ENCODE data around the gene GLG1. TPM values are rescaled to one million over a fixed set of nuclear protein-coding genes. Genes with fewer than 3 reads are reported as not detected.

GLG1 gene
- total RNA-seq, 6 donors from 2014 or later, result 88.3 to 149 (median 110) TPM

DNA sequence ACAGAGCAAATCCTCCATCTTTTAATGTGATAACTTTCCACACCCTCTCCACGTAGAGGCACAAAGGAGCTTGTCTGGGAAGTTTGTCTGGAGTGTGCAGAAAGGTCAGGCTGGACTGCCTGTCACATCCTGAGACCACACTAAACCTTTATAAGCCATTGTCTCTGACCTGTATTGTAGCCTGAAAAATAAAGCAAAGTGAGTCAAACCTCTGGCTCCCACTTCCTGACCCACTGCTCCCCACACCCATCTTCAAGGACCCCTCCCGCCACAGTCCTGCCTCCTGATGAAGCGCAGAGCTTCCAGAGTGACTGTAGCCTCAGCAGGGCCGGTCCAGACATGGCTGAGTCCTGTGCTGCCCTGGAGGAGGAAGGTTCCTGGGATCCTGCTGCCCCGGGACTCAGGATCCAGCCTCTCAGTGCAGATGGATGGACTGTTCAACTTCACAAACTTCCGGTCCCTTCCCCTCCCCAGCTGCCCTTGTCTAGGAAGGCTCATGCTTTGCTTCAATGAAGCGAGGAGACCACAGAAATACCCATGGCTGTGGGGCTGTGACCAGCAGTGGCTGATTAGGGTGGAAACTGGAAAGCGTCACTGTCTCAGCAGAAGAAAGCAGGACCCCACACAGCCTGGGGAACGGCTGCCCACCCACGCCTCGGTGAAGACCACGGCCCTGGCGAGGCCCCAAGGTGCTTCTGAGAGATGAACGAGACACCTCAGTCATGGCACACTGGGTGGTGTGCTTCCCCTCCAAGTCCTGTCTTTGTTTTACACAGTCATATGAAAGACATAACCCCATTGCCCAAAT is 154.8 kb downstream of the GLG1 start:
- Histone ChIP-seq H3K36me3 (peaks cover 4 to 62% (median 49%) of the 10 kb centered on the region in 4 donors), H3K4me3 (no peak overlapping the region), H3K4me1 (peaks cover 18 to 29% (median 25%) of the 10 kb centered on the region in 4 donors), H3K27me3 (no peaks in the 10 kb centered on the region), H3K9me3 (no peaks in the 10 kb centered on the region), H3K27ac (no peak overlapping the region)
- no peak for ATAC-seq (ENCODE audit: low FRiP score in 2 of 2)
- TF ChIP-seq EP300 (IDR thresholded peaks at IDR 0.05), result no peak
- TF ChIP-seq, protein P1, sequence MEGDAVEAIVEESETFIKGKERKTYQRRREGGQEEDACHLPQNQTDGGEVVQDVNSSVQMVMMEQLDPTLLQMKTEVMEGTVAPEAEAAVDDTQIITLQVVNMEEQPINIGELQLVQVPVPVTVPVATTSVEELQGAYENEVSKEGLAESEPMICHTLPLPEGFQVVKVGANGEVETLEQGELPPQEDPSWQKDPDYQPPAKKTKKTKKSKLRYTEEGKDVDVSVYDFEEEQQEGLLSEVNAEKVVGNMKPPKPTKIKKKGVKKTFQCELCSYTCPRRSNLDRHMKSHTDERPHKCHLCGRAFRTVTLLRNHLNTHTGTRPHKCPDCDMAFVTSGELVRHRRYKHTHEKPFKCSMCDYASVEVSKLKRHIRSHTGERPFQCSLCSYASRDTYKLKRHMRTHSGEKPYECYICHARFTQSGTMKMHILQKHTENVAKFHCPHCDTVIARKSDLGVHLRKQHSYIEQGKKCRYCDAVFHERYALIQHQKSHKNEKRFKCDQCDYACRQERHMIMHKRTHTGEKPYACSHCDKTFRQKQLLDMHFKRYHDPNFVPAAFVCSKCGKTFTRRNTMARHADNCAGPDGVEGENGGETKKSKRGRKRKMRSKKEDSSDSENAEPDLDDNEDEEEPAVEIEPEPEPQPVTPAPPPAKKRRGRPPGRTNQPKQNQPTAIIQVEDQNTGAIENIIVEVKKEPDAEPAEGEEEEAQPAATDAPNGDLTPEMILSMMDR (IDR thresholded peaks at IDR 0.05), result no peak
- no peak for TF ChIP-seq POLR2A (IDR thresholded peaks at IDR 0.05)
- no peak for TF ChIP-seq POLR2AphosphoS5 (IDR thresholded peaks at IDR 0.05)
- peak in 1 of 2 donors; percentile 46 for DNase-seq
- WGBS, 2 donors, result 94 to 95% methylated on average over 12 to 14 of the region's 14 CpGs

DNA sequence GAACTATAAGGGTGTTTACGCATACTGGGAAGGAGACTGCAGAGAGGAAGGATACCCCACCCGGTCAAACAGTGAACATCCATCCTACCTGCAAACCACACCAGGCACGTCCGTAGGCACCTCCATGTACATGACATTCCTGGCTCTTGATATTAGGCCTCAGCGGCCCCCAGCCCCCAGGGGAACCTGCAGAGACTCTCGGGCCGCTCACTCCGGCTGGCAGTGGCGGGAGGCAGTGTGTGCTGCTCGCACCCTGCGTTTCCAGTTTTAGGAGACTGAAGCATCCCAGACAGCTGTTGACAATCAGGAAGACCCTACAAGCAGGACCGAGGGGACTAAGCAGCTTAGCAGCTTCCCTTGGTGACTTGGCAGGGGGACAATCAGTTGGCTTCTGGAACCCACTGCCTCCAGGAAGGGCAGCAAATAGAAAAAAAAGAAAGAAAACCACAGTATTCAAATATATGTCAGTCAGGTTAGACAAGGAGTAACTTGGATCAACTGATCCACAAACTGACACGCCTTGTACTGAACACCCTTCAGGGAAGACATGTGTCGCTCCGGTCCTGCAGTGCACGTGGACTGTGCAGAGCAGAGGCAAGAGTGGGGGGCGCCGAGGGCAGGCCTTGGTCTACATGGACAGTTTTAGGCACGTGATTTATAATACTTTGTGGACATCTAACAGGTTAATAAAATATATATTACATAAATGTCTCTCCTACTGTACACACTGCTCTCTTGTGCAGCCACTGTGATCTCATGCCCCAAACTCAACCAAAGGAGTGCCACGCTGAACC is 155.8 kb downstream of the GLG1 start:
- Histone ChIP-seq H3K27me3 (no peaks in the 10 kb centered on the region), H3K36me3 (peaks cover 4 to 52% (median 39%) of the 10 kb centered on the region in 4 donors), H3K4me1 (peaks cover 18 to 29% (median 25%) of the 10 kb centered on the region in 4 donors), H3K27ac (peak overlapping the region in 2 of 4 donors; percentile 66 to 79), H3K9me3 (no peaks in the 10 kb centered on the region), H3K4me3 (no peak overlapping the region)
- WGBS, 2 donors, result 91 to 95% methylated on average over 19 to 20 of the region's 20 CpGs
- no peak for TF ChIP-seq POLR2A (IDR thresholded peaks at IDR 0.05)
- ATAC-seq (ENCODE audit: low FRiP score in 2 of 2) (no peak), DNase-seq (peak in 1 of 2 donors; percentile 56)

DNA sequence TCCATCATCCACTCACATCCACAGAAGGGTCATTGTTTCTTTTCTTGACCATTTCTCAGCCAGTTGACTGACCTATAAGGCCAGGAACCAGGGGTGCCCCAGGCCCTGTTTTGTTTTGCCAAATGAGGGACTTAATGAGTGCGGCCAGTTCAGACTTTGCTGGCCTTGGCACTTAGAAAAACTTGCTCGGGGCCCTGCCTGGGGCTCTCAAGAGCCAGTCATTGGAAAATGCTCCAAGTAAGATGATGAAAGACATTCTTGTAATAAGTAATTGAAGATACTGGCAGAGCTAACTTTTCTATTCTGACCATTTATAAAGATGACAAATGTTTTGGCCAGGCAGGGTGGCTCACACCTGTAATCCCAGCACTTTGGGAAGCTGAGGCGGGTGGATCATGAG is 156.7 kb downstream of the GLG1 start:
- Histone ChIP-seq H3K4me3 (no peak overlapping the region), H3K9me3 (no peaks in the 10 kb centered on the region), H3K36me3 (peaks cover 4 to 42% (median 32%) of the 10 kb centered on the region in 4 donors), H3K27me3 (no peaks in the 10 kb centered on the region), H3K4me1 (peaks cover 18 to 29% (median 25%) of the 10 kb centered on the region in 4 donors), H3K27ac (peak overlapping the region; percentile 66 to 79 (median 72))
- DNase-seq (no peak), ATAC-seq (ENCODE audit: low FRiP score in 2 of 2) (no peak)
- WGBS, 2 donors, result 91 to 92% methylated on average over 3 of the region's 3 CpGs
- TF ChIP-seq, protein P1 (IDR thresholded peaks at IDR 0.05), result no peak
- TF ChIP-seq POLR2AphosphoS5 (IDR thresholded peaks at IDR 0.05) (no peak), EP300 (IDR thresholded peaks at IDR 0.05) (no peak)

DNA sequence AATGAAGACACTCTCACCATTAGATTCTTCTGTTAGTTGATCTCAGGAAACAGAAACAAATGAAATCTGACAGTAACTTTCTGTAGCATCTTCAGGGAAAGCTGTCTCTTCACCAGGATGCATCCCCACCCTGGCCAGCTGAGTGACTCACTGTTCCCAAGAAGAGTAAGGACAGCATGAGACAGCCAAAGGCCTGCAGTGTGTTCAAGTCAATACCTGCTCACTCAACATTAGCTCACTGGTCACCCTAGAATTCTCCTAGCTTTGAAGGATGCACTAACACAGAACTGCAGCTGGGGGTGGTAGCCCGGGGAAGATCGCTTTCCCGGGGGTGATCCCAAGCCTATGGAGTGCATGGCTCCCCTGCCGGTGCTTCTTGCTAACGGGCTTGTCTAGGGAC is 157.4 kb downstream of the GLG1 start:
- Histone ChIP-seq H3K9me3 (no peaks in the 10 kb centered on the region), H3K27me3 (no peaks in the 10 kb centered on the region), H3K36me3 (peaks cover 4 to 37% (median 29%) of the 10 kb centered on the region in 4 donors), H3K27ac (peak overlapping the region; percentile 66 to 79 (median 72)), H3K4me1 (peaks cover 18 to 29% (median 25%) of the 10 kb centered on the region in 4 donors), H3K4me3 (no peak overlapping the region)
- DNase-seq (peak in 1 of 2 donors; percentile 27), ATAC-seq (ENCODE audit: low FRiP score in 2 of 2) (peak in 1 of 2 donors; percentile 73)
- WGBS, 2 donors, result 87 to 100% methylated on average over 2 to 3 of the region's 5 CpGs
- TF ChIP-seq EP300 (IDR thresholded peaks at IDR 0.05) (no peak), POLR2A (IDR thresholded peaks at IDR 0.05) (no peak), POLR2AphosphoS5 (IDR thresholded peaks at IDR 0.05) (no peak)

DNA sequence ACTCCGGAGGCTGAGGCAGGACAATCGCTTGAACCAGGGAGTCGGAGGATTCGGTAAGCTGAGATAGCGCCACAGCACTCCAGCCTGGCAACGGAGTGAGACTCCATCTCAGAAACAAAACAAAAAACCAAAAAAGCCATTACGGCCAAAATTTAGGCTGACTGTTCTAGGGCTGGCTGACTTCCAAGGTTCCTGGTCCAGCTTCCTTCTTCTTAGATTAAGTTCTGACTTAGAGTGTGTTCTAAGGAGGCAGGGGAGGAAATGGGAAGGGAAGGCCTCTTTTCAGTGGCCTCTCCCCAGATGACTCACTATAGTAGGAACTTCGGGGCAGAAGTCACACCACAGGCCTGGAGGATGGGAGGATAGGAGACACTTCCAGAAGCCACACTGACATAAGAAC is 157.9 kb downstream of the GLG1 start:
- H3K4me3 ChIP-seq, result no peak overlapping the region
- peak overlapping the region; percentile 66 to 79 (median 72) for H3K27ac ChIP-seq
- ATAC-seq (ENCODE audit: low FRiP score in 2 of 2), result peak; percentile 82 to 96
- no peaks in the 10 kb centered on the region for H3K9me3 ChIP-seq
- H3K36me3 ChIP-seq, result peaks cover 4 to 37% (median 29%) of the 10 kb centered on the region in 4 donors
- H3K27me3 ChIP-seq, result no peaks in the 10 kb centered on the region
- TF ChIP-seq, protein P1 (IDR thresholded peaks at IDR 0.05), result no peak
- TF ChIP-seq EP300 (IDR thresholded peaks at IDR 0.05), result peak in 1 of 4 donors; percentile 14
- peak in 1 of 2 donors; percentile 53 for TF ChIP-seq POLR2AphosphoS5 (IDR thresholded peaks at IDR 0.05)
- TF ChIP-seq POLR2A (IDR thresholded peaks at IDR 0.05), result no peak
- peak in 1 of 2 donors; percentile 70 for DNase-seq
- peaks cover 18 to 29% (median 25%) of the 10 kb centered on the region in 4 donors for H3K4me1 ChIP-seq
- 63 to 68% methylated on average over 8 of the region's 8 CpGs for WGBS, 2 donors
